Stimulated activated CD8-positive, alpha-beta memory T cell treated with anti-CD3 and anti-CD28 coated beads, Interleukin-15, amount 100 ng/mL, for 24 hours (primary cell): ENCODE data around the gene GNG12.
"Not testable (repeated sequence)": the region's sequence is repeated elsewhere in the genome, so short reads cannot be mapped to it uniquely, and the experiment has no call there.

ENCODE experiments used
- DNase-seq: peaks from one replicate; pipeline ENCODE4 v3.0.0-alpha.2; 2020; ENCODE audit warnings: low read depth

The GNG12 gene

GRCh38 chr1:67682659-67683197 is 150.5 kb downstream of the GNG12 start:
- no peak for DNase-seq

DNA sequence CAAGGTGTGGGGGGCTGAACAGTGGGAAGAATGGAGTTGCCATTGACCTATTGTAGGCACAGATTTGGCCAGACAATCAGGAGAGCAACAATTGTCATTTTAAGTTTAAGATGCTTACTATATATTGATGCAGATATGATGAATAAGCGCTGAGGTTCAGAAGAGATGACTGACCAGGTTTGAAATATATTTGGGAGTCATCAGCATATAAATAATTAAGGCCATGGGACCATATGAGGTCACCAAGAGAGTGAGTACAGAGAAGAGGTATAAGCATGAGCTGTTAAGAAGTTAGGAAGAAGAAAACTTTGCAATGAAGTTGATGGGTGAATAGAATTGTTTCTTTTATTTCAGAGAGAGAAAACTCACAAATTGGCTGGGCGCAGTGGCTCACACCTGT is 152.8 kb downstream of the GNG12 start:
- DNase-seq, result no peak

GRCh38 chr1:67679691-67680090 is 153.6 kb downstream of the GNG12 start:
- no peak for DNase-seq

DNA sequence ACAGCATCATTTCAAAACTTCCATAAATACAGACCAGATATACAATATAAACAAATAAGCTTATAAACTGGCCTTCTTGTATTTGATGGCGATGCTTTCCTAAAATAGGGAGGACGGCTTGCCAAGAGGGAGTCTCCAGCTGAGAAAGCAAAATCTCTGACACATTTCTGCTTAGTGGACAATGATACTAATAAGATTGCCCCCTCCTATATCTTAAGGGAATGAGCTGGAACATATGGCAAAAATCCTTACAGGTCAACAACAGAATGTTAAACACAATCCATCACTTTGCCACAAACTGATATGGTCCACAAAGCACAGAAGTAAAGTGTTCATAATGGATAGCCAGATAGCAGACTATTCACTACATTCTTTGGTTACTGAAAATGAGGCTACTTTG is 155.3 kb downstream of the GNG12 start:
- no peak for DNase-seq

DNA sequence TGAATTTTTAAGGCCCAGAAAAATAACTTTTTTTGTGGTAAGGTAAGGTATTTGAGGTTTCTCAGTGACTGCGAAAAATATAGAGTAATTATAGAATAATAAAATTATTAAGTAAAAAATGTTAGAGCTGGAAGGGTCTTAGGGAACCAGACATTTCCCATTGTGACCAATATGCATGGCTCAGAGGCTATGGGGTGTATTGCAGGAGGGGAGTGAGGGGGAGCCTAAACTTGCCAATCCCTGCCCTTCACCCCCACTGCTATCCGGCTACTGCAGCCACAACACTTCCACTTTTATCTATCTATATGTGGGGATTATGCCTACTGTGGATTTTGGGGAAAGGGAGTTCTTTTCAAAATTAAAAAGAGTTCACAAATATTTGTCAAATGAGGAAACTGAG is 155.9 kb downstream of the GNG12 start:
- DNase-seq, result no peak

- no peak for DNase-seq
Measured at GRCh38 chr1:67676946-67677345, 156.3 kb downstream of the GNG12 start.

GRCh38 chr1:67676287-67676686 is 157.0 kb downstream of the GNG12 start:
- DNase-seq, result no peak

- DNase-seq, result no peak
Measured at GRCh38 chr1:67675800-67676199, 157.5 kb downstream of the GNG12 start.

- no peak for DNase-seq
Measured at GRCh38 chr1:67674260-67675011, 158.8 kb downstream of the GNG12 start.

DNA sequence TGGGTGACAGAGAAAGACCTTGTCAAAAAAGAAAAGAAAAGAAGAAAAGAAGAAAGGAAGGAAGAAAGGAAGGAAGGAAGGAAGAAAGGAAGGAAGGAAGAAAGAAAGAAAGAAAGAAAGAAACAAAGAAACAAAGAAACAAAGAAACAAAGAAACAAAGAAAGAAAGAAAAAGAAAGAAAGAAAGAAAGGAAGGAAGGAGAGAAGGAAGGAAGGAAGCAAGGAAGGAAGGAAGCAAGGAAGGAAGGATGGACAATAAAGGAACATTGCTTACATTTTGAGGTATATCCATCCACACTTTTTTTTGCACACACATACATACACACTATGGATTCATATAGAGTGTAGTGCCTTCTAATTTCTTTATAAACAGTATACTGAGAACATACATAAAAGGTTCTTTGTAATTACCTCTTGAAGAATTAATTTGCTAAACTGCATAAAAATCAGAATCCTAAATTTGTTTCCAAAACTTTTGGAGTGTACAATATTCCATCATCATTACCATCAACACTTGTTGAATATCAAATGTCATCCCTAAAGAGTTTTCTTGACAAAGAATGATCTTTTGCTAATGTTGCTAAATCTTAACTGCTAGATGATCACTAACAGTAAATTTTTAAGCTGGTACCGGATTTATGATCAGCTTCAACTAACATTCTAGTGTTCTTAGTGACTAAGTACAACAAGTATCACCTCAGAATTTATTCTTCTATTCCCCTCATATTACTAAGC is 159.6 kb downstream of the GNG12 start:
- DNase-seq, result no peak

DNA sequence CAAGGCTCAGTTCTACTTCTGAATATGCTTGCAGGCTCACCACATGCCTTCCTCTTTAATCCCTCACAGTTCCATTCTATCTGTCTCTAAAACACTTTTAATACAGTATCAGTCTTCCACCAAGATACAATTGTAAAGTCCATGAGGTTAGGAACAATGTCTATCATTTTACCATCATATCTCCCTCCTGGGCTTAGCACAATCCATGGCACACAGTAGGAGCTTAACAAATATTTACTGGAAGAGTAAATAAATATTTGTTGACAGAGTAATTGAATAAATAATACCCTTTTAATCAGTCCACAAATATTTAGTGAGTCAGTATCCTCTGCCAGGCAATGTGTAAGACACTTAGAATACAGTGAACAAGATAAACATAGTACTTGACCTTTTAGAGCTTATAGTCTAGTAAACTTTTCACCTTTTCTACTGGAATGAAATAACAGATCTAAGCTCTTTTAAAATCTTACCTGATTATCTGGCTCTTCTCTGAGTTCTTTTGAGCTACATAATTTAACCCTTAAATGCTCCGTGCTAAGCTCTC is 160.9 kb downstream of the GNG12 start:
- no peak for DNase-seq

GRCh38 chr1:67668660-67669059 is 164.6 kb downstream of the GNG12 start:
- DNase-seq, result no peak

GRCh38 chr1:67666636-67667035 is 166.6 kb downstream of the GNG12 start:
- no peak for DNase-seq

GRCh38 chr1:67665307-67665706 is 168.0 kb downstream of the GNG12 start:
- DNase-seq, result not testable (repeated sequence)

- no peak for DNase-seq
Measured at GRCh38 chr1:67664048-67664447, 169.2 kb downstream of the GNG12 start.

GRCh38 chr1:67662884-67663283 is 170.4 kb downstream of the GNG12 start:
- no peak for DNase-seq

- no peak for DNase-seq
Measured at GRCh38 chr1:67659229-67659628, 174.0 kb downstream of the GNG12 start.

- DNase-seq, result not testable (repeated sequence)
Measured at GRCh38 chr1:67657152-67657551, 176.1 kb downstream of the GNG12 start.

DNA sequence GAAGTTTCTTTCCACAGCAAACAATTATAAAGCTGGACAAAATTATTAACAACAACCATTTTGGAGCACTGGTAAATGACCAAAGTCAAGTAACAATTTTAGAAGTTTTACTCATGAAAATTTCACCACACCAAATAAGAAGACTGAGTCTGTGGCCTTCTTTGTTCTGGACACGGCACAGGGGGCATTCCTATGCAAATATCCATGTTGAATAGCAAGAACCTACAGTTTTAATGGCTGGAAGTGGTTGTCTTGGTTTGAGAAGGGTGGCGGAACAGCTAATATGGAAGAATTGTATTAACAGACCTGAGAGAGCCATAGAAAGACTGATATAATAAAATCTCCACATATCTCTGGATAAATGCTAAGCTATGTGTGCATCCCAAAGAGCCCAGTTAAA is 177.7 kb downstream of the GNG12 start:
- no peak for DNase-seq

GRCh38 chr1:67653304-67653703 is 180.0 kb downstream of the GNG12 start:
- DNase-seq, result no peak

DNA sequence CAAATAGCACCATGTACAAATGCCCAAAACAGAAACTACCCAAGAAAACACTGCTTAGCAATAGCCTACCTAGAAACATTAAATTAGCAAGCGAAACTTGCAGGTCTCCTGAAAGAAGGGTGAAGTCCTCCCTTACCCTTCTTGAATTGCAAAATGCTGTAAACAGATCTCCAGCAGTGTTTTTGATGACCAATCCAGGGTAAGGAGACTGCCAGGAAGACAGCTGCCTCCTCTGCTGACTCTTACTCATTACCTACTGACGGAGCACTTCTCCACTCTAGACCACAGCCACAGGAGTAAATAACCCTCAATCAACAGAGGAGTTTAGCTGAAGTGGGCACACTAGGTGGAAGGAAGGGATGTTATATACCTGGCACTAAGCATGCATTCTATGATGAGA is 180.5 kb downstream of the GNG12 start:
- DNase-seq, result no peak
